Glutamatergic neuron (in vitro differentiated cells): Measurements from ENCODE around the gene RMND5A. TPM values are rescaled to one million over a fixed set of nuclear protein-coding genes. Genes with fewer than 3 reads are reported as not detected.

Experiments used
- DNase-seq: peaks from one replicate; pipeline ENCODE4 v3.0.0; 2022
- H3K27ac Mint-ChIP-seq: one replicate; pipeline ENCODE4 v1.8.0; 2020; ENCODE audit warnings: mild to moderate bottlenecking, mixed read lengths, inconsistent platforms; ENCODE audit not compliant: unreplicated experiment
- H3K27me3 Mint-ChIP-seq: one replicate; pipeline ENCODE4 v1.8.0; 2020; ENCODE audit warnings: mild to moderate bottlenecking, moderate library complexity, mixed read lengths, inconsistent platforms; ENCODE audit not compliant: unreplicated experiment
- H3K36me3 Mint-ChIP-seq: one replicate; pipeline ENCODE4 v1.8.0; 2020; ENCODE audit warnings: mild to moderate bottlenecking, mixed read lengths, inconsistent platforms; ENCODE audit not compliant: unreplicated experiment
- H3K4me1 Mint-ChIP-seq: one replicate; pipeline ENCODE4 v1.8.0; 2020; ENCODE audit warnings: mild to moderate bottlenecking, low read depth, mixed read lengths, inconsistent platforms; ENCODE audit not compliant: unreplicated experiment
- H3K4me3 Mint-ChIP-seq: one replicate; pipeline ENCODE4 v1.8.0; 2020; ENCODE audit warnings: mild to moderate bottlenecking, mixed read lengths, inconsistent platforms; ENCODE audit not compliant: unreplicated experiment
- H3K9me3 Mint-ChIP-seq: one replicate; pipeline ENCODE4 v1.8.0; 2020; ENCODE audit warnings: mild to moderate bottlenecking, moderate library complexity, mixed read lengths, inconsistent platforms; ENCODE audit not compliant: unreplicated experiment
- total RNA-seq: library from RNA; stranded (reverse); fragmentation: NEBNext Ultra II Directional; extraction: Animal tissue kit (Norgen Biotek cat#: 25700); gene quantifications from one replicate; pipeline ENCODE4 v1.2.1, GENCODE V29; 2021; ENCODE audit not compliant: unreplicated experiment
- TF ChIP-seq, protein P1 (sequence below): fragments of 200-600 bp; sonication (generic); IDR thresholded peaks from one replicate; pipeline ENCODE4 v1.5.0; 2021; ENCODE audit not compliant: partially characterized antibody, unreplicated experiment

RMND5A gene
- total RNA-seq, 1 donor from 2014 or later: 38.8 TPM

DNA sequence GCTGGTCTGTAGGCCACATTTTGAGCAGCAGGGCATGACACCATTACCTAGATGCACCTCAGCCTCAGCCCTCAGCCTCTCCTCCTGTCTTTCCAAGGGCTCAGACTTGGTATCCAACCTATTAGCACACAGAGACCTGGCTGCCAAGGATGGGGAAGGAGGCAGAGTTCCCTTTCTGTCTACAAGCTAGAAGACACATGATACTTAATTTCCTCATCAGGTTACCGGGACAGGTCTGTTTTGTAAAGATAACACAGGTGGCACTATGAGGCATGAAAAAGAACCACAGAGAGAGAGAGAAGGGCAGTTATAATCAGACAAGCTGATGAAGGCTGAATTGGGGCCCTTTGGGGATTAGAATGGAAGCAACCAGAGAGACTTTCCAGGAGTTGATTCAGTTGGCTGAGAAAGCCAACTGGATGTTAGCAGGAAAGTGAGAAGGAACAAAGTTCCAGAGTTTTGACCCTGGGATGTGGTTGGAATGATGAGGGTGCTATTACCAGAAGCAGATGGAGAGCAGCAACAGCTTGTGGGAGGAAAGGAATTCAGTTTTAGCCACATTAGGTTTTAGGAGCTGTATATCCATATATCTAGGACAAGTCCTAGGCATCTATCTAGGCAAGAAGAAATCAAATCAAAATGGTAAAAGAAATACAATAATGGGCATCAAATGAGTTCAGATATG is 46.0 kb upstream of the RMND5A start:
- Mint-ChIP-seq H3K27me3 (peaks cover 4% of the 10 kb centered on the region), H3K36me3 (no peaks in the 10 kb centered on the region), H3K4me3 (no peak overlapping the region), H3K4me1 (no peaks in the 10 kb centered on the region), H3K9me3 (no peaks in the 10 kb centered on the region), H3K27ac (no peak overlapping the region)
- TF ChIP-seq, protein P1, sequence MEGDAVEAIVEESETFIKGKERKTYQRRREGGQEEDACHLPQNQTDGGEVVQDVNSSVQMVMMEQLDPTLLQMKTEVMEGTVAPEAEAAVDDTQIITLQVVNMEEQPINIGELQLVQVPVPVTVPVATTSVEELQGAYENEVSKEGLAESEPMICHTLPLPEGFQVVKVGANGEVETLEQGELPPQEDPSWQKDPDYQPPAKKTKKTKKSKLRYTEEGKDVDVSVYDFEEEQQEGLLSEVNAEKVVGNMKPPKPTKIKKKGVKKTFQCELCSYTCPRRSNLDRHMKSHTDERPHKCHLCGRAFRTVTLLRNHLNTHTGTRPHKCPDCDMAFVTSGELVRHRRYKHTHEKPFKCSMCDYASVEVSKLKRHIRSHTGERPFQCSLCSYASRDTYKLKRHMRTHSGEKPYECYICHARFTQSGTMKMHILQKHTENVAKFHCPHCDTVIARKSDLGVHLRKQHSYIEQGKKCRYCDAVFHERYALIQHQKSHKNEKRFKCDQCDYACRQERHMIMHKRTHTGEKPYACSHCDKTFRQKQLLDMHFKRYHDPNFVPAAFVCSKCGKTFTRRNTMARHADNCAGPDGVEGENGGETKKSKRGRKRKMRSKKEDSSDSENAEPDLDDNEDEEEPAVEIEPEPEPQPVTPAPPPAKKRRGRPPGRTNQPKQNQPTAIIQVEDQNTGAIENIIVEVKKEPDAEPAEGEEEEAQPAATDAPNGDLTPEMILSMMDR: no peak
- DNase-seq: no peak

DNA sequence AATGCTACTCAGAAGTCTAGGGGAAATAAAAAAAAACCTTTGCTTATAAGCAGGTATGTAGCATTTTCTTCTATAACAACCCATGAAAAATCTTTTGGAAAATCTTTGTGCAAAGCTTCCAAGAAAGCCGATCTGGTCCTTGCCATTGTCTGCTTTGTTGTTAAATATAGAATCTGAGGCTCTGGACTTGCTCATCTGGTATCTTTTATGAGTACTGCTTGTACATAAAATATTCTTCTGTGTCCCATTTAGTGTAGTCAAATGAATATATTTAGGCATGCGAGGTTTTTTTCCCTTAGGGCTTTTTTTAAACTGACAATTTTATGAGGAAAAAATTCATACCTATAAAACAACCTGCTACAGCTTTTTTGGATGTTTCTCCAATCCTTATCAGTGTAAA is 45.0 kb upstream of the RMND5A start:
- no peak for DNase-seq
- peaks cover 2% of the 10 kb centered on the region for H3K27me3 Mint-ChIP-seq
- H3K36me3 Mint-ChIP-seq: no peaks in the 10 kb centered on the region
- H3K4me1 Mint-ChIP-seq: no peaks in the 10 kb centered on the region
- no peak overlapping the region for H3K27ac Mint-ChIP-seq
- TF ChIP-seq, protein P1: no peak
- no peaks in the 10 kb centered on the region for H3K9me3 Mint-ChIP-seq
- no peak overlapping the region for H3K4me3 Mint-ChIP-seq

DNA sequence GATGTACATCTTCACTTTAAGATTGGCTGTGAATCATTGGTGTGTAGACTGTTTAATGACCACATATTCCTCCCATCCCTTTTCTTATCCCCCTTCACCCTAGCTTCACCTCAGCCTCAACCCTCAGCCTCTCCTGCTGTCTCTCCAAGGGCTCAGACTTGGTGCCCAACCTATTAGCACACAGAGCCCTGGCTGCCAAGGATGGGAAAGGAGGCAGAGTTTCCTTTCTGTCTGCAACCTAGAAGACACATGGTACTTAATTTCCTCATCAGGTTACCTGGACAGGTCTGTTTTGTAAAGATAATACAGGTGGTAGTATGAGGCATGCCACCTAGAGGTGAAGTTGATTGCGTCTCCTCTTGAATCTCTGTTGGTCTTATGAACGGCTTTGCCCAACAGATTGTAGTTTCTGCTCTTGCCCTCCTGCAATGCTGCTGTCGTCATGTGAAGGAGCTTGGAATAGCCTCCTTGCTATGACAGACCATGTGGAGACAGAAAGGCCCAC is 44.5 kb upstream of the RMND5A start:
- no peaks in the 10 kb centered on the region for H3K4me1 Mint-ChIP-seq
- H3K36me3 Mint-ChIP-seq: no peaks in the 10 kb centered on the region
- DNase-seq: no peak

DNA sequence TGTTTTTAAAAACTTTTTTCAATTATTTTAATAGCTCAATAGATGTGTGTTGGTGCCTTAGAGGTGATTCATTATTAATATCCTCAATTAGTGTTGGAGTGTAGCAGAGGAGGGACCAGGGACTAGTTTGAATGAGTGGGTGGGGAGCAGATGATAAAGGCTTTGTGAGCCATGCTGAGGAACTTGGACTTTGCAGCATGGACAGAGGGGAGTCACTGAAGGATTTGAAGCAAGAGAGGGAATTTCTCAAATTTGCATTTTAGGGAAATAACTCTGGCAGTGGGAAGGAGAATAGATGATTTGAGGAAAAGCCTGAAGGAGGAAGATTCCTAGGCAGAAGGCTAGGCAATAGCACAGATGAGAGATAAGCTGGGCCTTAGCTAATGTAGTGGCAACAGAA is 42.3 kb upstream of the RMND5A start:
- no peak overlapping the region for H3K27ac Mint-ChIP-seq
- H3K36me3 Mint-ChIP-seq: no peaks in the 10 kb centered on the region
- H3K27me3 Mint-ChIP-seq: peaks cover 2% of the 10 kb centered on the region
- H3K4me3 Mint-ChIP-seq: no peak overlapping the region
- TF ChIP-seq, protein P1: no peak
- no peak for DNase-seq
- no peaks in the 10 kb centered on the region for H3K4me1 Mint-ChIP-seq
- no peaks in the 10 kb centered on the region for H3K9me3 Mint-ChIP-seq

More for the DNA sequence above, 44.5 kb upstream of the RMND5A start:
- TF ChIP-seq, protein P1: no peak
- Mint-ChIP-seq H3K27ac (no peak overlapping the region), H3K27me3 (peaks cover 2% of the 10 kb centered on the region), H3K9me3 (no peaks in the 10 kb centered on the region), H3K4me3 (no peak overlapping the region)

DNA sequence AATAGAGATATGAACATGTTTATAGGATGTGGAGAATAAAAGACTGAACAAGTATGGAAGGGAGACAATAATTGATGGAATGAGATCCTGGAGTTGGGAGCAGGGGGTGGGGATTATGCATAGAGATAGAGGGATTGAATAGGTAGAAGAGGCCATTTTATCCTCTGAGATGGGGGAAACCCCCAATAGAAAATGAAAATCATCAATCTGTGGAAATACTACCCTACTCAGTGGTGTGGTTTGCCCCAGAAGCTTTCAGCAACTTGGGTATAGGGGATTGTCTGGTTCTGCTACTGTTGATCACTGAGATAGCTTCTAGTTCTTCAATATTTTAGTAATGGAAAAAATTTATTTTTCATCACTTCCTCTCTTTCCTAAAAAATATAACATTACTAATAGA is 41.1 kb upstream of the RMND5A start:
- H3K9me3 Mint-ChIP-seq: no peaks in the 10 kb centered on the region
- H3K27ac Mint-ChIP-seq: no peak overlapping the region
- H3K36me3 Mint-ChIP-seq: no peaks in the 10 kb centered on the region
- TF ChIP-seq, protein P1: no peak
- no peaks in the 10 kb centered on the region for H3K4me1 Mint-ChIP-seq
- H3K4me3 Mint-ChIP-seq: no peak overlapping the region
- peaks cover 2% of the 10 kb centered on the region for H3K27me3 Mint-ChIP-seq
- no peak for DNase-seq
